GM21619 (cell line): ENCODE measurements around the gene PLXDC1.
"Not testable (repeated sequence)": the region's sequence is repeated elsewhere in the genome, so short reads cannot be mapped to it uniquely, and the experiment has no call there.

ENCODE experiments used
- ATAC-seq: cut with Tn5 transposase; IDR thresholded peaks from one replicate; pipeline ENCODE4 v1.9.1; 2021; ENCODE audit not compliant: unreplicated experiment

The PLXDC1 gene

GRCh38 chr17:39130205-39130604, 21.2 kb downstream of the PLXDC1 start:
- no peak for ATAC-seq

GRCh38 chr17:39129544-39129943, 21.9 kb downstream of the PLXDC1 start:
- ATAC-seq: not testable (repeated sequence)

- no peak for ATAC-seq
These were observed 25.0 kb downstream of the PLXDC1 start for GRCh38 chr17:39126436-39126835.

- ATAC-seq: no peak
These were observed 26.1 kb downstream of the PLXDC1 start for GRCh38 chr17:39125143-39125875.

- ATAC-seq: no peak
These were observed 27.8 kb downstream of the PLXDC1 start for GRCh38 chr17:39123627-39124026.

- ATAC-seq: no peak
These were observed 28.4 kb downstream of the PLXDC1 start for GRCh38 chr17:39122991-39123390.

GRCh38 chr17:39121919-39122318, 29.5 kb downstream of the PLXDC1 start:
- not testable (repeated sequence) for ATAC-seq

- ATAC-seq: no peak
These were observed 32.6 kb downstream of the PLXDC1 start for GRCh38 chr17:39118674-39119419.

GRCh38 chr17:39116224-39116623, 35.2 kb downstream of the PLXDC1 start:
- ATAC-seq: no peak

- ATAC-seq: no peak
These were observed 36.3 kb downstream of the PLXDC1 start for GRCh38 chr17:39115135-39115534.

- ATAC-seq: no peak
These were observed 36.7 kb downstream of the PLXDC1 start for GRCh38 chr17:39114723-39115122.

GRCh38 chr17:39113871-39114270, 37.6 kb downstream of the PLXDC1 start:
- ATAC-seq: no peak

GRCh38 chr17:39110435-39111136, 40.9 kb downstream of the PLXDC1 start:
- ATAC-seq: no peak

- no peak for ATAC-seq
These were observed 42.7 kb downstream of the PLXDC1 start for GRCh38 chr17:39108461-39109375.

- ATAC-seq: no peak
These were observed 43.5 kb downstream of the PLXDC1 start for GRCh38 chr17:39107973-39108372.

GRCh38 chr17:39107155-39107554, 44.3 kb downstream of the PLXDC1 start:
- ATAC-seq: no peak

- no peak for ATAC-seq
These were observed 45.7 kb downstream of the PLXDC1 start for GRCh38 chr17:39105705-39106104.

- ATAC-seq: no peak
These were observed 46.8 kb downstream of the PLXDC1 start for GRCh38 chr17:39104657-39105056.

- ATAC-seq: no peak
These were observed 47.4 kb downstream of the PLXDC1 start for GRCh38 chr17:39104046-39104445.

- ATAC-seq: no peak
These were observed 50.3 kb downstream of the PLXDC1 start for GRCh38 chr17:39101091-39101490.

- ATAC-seq: no peak
These were observed 50.9 kb downstream of the PLXDC1 start for GRCh38 chr17:39100530-39100929.
